PC-3 (cell line): ENCODE measurements around the gene ZDHHC18.

Source experiments
- CTCF ChIP-seq: fragments of 300-600 bp; sonication (generic); conservative IDR thresholded peaks from 2 replicates; pipeline ENCODE4 v1.5.1; 2017; ENCODE audit warnings: antibody characterized with exemption, low read depth, mild to moderate bottlenecking, low read length
- EZH2 ChIP-seq: fragments of 300-600 bp; sonication (generic); IDR thresholded peaks from one replicate; pipeline ENCODE4 v1.6.1; 2017; ENCODE audit warnings: antibody characterized with exemption, mild to moderate bottlenecking, low read length; ENCODE audit not compliant: unreplicated experiment

GRCh38 chr1:26779098-26779668 is 47.3 kb upstream of the ZDHHC18 start:
- TF ChIP-seq CTCF (no peak), EZH2 (no peak)
